GM12878 (cell line): ENCODE measurements around the gene ANO2. TPM values are rescaled to one million over a fixed set of nuclear protein-coding genes. Genes with fewer than 3 reads are reported as not detected.
A peak's percentile ranks its signal among the peaks of the same experiment; 100 is the strongest.

Source experiments
- ATAC-seq: fragments of 200-7000 bp; cut with Tn5 transposase; 3 replicates; pipeline ENCODE4 v1.9.1; 2020; ENCODE audit warnings: mild to moderate bottlenecking, moderate library complexity
- BruUV-seq: library from RNA; stranded (reverse); fragments of 400-500 nt; replicated peaks from 2 replicates; lab custom pipeline; 2021; lab: Mats Ljungman, UMichigan
- CTCF ChIA-PET: fragments of 300-600 bp; sonication (Branson Sonifier 250); formaldehyde crosslinking; extraction: SDS; loops from one replicate; lab custom pipeline; 2021; ENCODE audit warnings: inconsistent platforms; lab: Yijun Ruan, JAX
- POLR2A ChIA-PET: fragments of 350-600 bp; formaldehyde crosslinking; extraction: SDS; loops from one replicate; lab custom pipeline; 2021; ENCODE audit warnings: inconsistent platforms; lab: Charles Lee
- RAD21 ChIA-PET: fragments of 300-600 bp; sonication (Branson Sonifier 250); formaldehyde crosslinking; loops from one replicate; lab custom pipeline; 2023; ENCODE audit warnings: antibody characterized with exemption; ENCODE audit not compliant: unreplicated experiment; lab: Charles Lee
- SMC1A ChIA-PET: fragments of 300-600 bp; sonication (Branson Sonifier 250); formaldehyde crosslinking; loops from one replicate; lab custom pipeline; 2023; ENCODE audit not compliant: unreplicated experiment, uncharacterized antibody; lab: Charles Lee
- DNase-seq: peaks from one replicate; pipeline ENCODE4 v3.0.0-alpha.2; 2011; ENCODE audit warnings: low read depth, low spot score
- FAIRE-seq: peaks from 3 replicates; lab custom pipeline; 2011; peaks lifted over from hg19 to GRCh38; lab: Jason Lieb, UNC
- H2AFZ ChIP-seq: 2 replicates; pipeline ENCODE4 v1.6.0; 2011; ENCODE audit warnings: low read depth, low read length, control low read depth; ENCODE audit not compliant: control insufficient read depth
- H3K27ac ChIP-seq: 2 replicates; pipeline ENCODE4 v1.5.1; 2011; ENCODE audit warnings: control low read depth; ENCODE audit not compliant: control insufficient read depth, insufficient read depth
- H3K27me3 ChIP-seq, 2 experiments: replicated peaks in 1 of 2; 2 replicates each; pipeline versions ENCODE4 v1.6.0 to v1.6.1; 2011; ENCODE audit warnings: low read length in 1 of 2; ENCODE audit not compliant: control insufficient read depth in 2 of 2, insufficient read depth in 2 of 2
- H3K36me3 ChIP-seq, 2 experiments: 2 replicates each; pipeline ENCODE4 v1.5.1; 2011; ENCODE audit warnings: low read length in 1 of 2; ENCODE audit not compliant: control insufficient read depth in 2 of 2, insufficient read depth in 2 of 2
- H3K4me1 ChIP-seq: 2 replicates; pipeline ENCODE4 v1.6.1; 2011; ENCODE audit warnings: mild to moderate bottlenecking, low read length, moderate library complexity, mixed read lengths; ENCODE audit not compliant: control insufficient read depth, insufficient read depth
- H3K4me2 ChIP-seq: 2 replicates; pipeline ENCODE4 v1.6.0; 2011; ENCODE audit warnings: control low read depth; ENCODE audit not compliant: control insufficient read depth, insufficient read depth
- H3K4me3 ChIP-seq: fragments of 200-600 bp; sonication (generic); 2 replicates; pipeline ENCODE4 v1.5.1; 2016
- H3K79me2 ChIP-seq: 2 replicates; pipeline ENCODE4 v1.6.0; 2011; ENCODE audit warnings: low read length; ENCODE audit not compliant: control insufficient read depth, insufficient read depth
- H3K9ac ChIP-seq: 2 replicates; pipeline ENCODE4 v1.8.0; 2011; ENCODE audit warnings: low read length, control low read depth, mixed read lengths; ENCODE audit not compliant: control insufficient read depth, insufficient read depth
- H3K9me3 ChIP-seq: replicated peaks from 3 replicates; pipeline ENCODE4 v1.5.1; 2011; ENCODE audit warnings: mild to moderate bottlenecking, low read length; ENCODE audit not compliant: control insufficient read depth, insufficient read depth
- H4K20me1 ChIP-seq: 2 replicates; pipeline ENCODE4 v1.6.0; 2011; ENCODE audit not compliant: control insufficient read depth, insufficient read depth
- FOS ChIP-seq: IDR thresholded peaks from 3 replicates; pipeline ENCODE4 v1.6.1; 2011; ENCODE audit warnings: borderline replicate concordance; ENCODE audit not compliant: insufficient read length; ENCODE audit errors: extremely low read depth
- HDAC2 ChIP-seq: fragments of 200-600 bp; sonication (generic); IDR thresholded peaks from 2 replicates; pipeline ENCODE4 v1.6.1; 2017
- MXI1 ChIP-seq: fragments of 150-350 bp; IDR thresholded peaks from 2 replicates; pipeline ENCODE4 v1.6.1; 2011; ENCODE audit warnings: low read depth, mild to moderate bottlenecking, inconsistent platforms, low read length, improper control_type of control experiment
- NBN ChIP-seq: fragments of 450-650 bp; IDR thresholded peaks from 2 replicates; pipeline ENCODE4 v1.6.1; 2016
- POLR2A ChIP-seq: IDR thresholded peaks from 2 replicates; pipeline ENCODE4 v1.6.1; 2011; ENCODE audit warnings: low read depth, mild to moderate bottlenecking, low read length
- POLR2AphosphoS2 ChIP-seq: IDR thresholded peaks from 2 replicates; pipeline ENCODE4 v1.6.1; 2011; ENCODE audit warnings: low read depth, mild to moderate bottlenecking, low read length, improper control_type of control experiment, moderate library complexity
- POU2F2 ChIP-seq: IDR thresholded peaks from 3 replicates; pipeline ENCODE4 v1.6.1; 2011; ENCODE audit warnings: low read depth, mild to moderate bottlenecking, low read length, borderline replicate concordance
- RAD21 ChIP-seq: IDR thresholded peaks from 2 replicates; pipeline ENCODE4 v1.6.1; 2011; ENCODE audit warnings: mild to moderate bottlenecking, low read depth, low read length, moderate library complexity; ENCODE audit not compliant: insufficient read depth
- RB1 ChIP-seq: fragments of 450-650 bp; formaldehyde crosslinking; IDR thresholded peaks from 2 replicates; pipeline ENCODE4 v1.6.1; 2017; ENCODE audit warnings: mild to moderate bottlenecking, borderline replicate concordance
- RCOR1 ChIP-seq: conservative IDR thresholded peaks from 2 replicates; pipeline ENCODE4 v1.6.1; 2012; ENCODE audit warnings: low read depth, low read length, improper control_type of control experiment
- SUZ12 ChIP-seq: fragments of 200-600 bp; sonication (generic); IDR thresholded peaks from one replicate; pipeline ENCODE4 v1.6.1; 2018; ENCODE audit warnings: antibody characterized with exemption, mild to moderate bottlenecking; ENCODE audit not compliant: unreplicated experiment
- TAF1 ChIP-seq: IDR thresholded peaks from 2 replicates; pipeline ENCODE4 v1.6.1; 2011; ENCODE audit warnings: mild to moderate bottlenecking, low read depth, low read length, borderline replicate concordance
- TARDBP ChIP-seq: IDR thresholded peaks from 2 replicates; pipeline ENCODE4 v1.6.1; 2016; ENCODE audit warnings: borderline replicate concordance
- TCF12 ChIP-seq: IDR thresholded peaks from 2 replicates; pipeline ENCODE4 v1.6.1; 2011; ENCODE audit warnings: low read depth, mild to moderate bottlenecking, low read length
- WRNIP1 ChIP-seq: IDR thresholded peaks from 2 replicates; pipeline ENCODE4 v1.6.1; 2011; ENCODE audit warnings: low read depth, low read length, improper control_type of control experiment, borderline replicate concordance
- ZNF207 ChIP-seq: fragments of 450-650 bp; IDR thresholded peaks from 2 replicates; pipeline ENCODE4 v1.6.1; 2014; ENCODE audit warnings: antibody characterized with exemption, mild to moderate bottlenecking, borderline replicate concordance
- WGBS: methylation state at CpG from one replicate; pipeline ENCODE4 v1.1.6; 2016; ENCODE audit warnings: low lambda C conversion rate; ENCODE audit not compliant: insufficient replicate concordance, insufficient coverage; ENCODE audit errors: missing lambda C conversion rate; 5-methylcytosine and 5-hydroxymethylcytosine counted together
- in situ Hi-C: fragments of 300-500 bp; cut with MboI; formaldehyde crosslinking; loops from 9 replicates; pipeline ENCODE4 v1.14.3; 2018; ENCODE audit warnings: mixed read lengths
- intact Hi-C: fragments of 100-400 bp; cut with micrococcal nuclease; formaldehyde crosslinking; loops from one replicate; pipeline ENCODE4 v1.14.2; 2022; ENCODE audit not compliant: unreplicated experiment
- polyA plus RNA-seq, 11 experiments: library from polyadenylated mRNA; depleted of rRNA in 4 of 11; unstranded in 6 of 11; stranded (reverse) in 5 of 11; fragments of >200 nt; fragmentation: Nextera tagmentation in 4 of 11; fragmentation: Illumina TruSeq in 1 of 11; extraction: Ambion mirVana in 4 of 11; extraction: Trizol in 1 of 11; gene quantifications; 1 replicate in 1 of 11; 2 replicates in 10 of 11; pipeline versions ENCODE4 v1.2.1 to v1.2.3, GENCODE V29; 2011 to 2016; ENCODE audit warnings: inconsistent platforms in 2 of 11, missing spikeins in 2 of 11, low read depth in 1 of 11
- total RNA-seq, 4 experiments: library from RNA; depleted of rRNA in 3 of 4; stranded (reverse); fragments of >200 nt in 3 of 4; fragmentation: Illumina TruSeq in 1 of 4; extraction: Trizol in 1 of 4; gene quantifications; 2 replicates each; pipeline versions ENCODE4 v1.2.1 to v1.2.3, GENCODE V29; 2013 to 2021
- TF ChIP-seq, protein P1 (sequence below): IDR thresholded peaks from 2 replicates; pipeline ENCODE4 v1.6.1; 2011; ENCODE audit warnings: borderline replicate concordance, low read depth, mild to moderate bottlenecking, moderate library complexity, low read length; ENCODE audit not compliant: insufficient read depth, poor library complexity, severe bottlenecking
- TF ChIP-seq, protein P2 (sequence below): IDR thresholded peaks from 2 replicates; pipeline ENCODE4 v1.6.1; 2012; ENCODE audit warnings: low read length, inconsistent platforms
- TF ChIP-seq, protein P3 (sequence below): fragments of 450-650 bp; formaldehyde crosslinking; IDR thresholded peaks from 2 replicates; pipeline ENCODE4 v1.4.0; 2020; ENCODE audit warnings: mild to moderate bottlenecking, moderate library complexity

Gene ANO2
- total and polyA plus RNA-seq, 10 of the 15 experiments (the other 5 are each of a cell fraction or from before 2014, with no cell fraction given): not detected

- BruUV-seq: no TSS peak
- Histone ChIP-seq H3K4me3 (no peak overlapping the region), H3K27ac (no peak overlapping the region), H3K9me3 (no peaks in the 10 kb centered on the region), H3K4me1 (no peaks in the 10 kb centered on the region), H2AFZ (no peak overlapping the region), H3K9ac (no peak overlapping the region), H3K27me3 (peaks cover 0 to 2% of the 10 kb centered on the region in 2 experiments; a peak in 1 of 4 replicates), H3K79me2 (no peaks in the 10 kb centered on the region), H3K4me2 (no peak overlapping the region), H4K20me1 (no peaks in the 10 kb centered on the region), H3K36me3 (no peaks in the 10 kb centered on the region)
- ChIA-PET CTCF (interaction anchor here (0.7 to 1.0 kb wide), 3 partner anchors 51 to 184 kb away, joined by 3 read pairs; no protein-coding TSS in a partner anchor), RAD21 (interaction anchor here (0.8 kb wide), 1 partner anchor 51 kb away, joined by 3 read pairs; no protein-coding TSS in a partner anchor), SMC1A (interaction anchor here (1.2 kb wide), 1 partner anchor 51 kb away, joined by 5 read pairs; no protein-coding TSS in a partner anchor), POLR2A (no interaction called here)
- DNase-seq (no peak), FAIRE-seq (no peak), ATAC-seq (peak; percentile 65)
- intact Hi-C loops (no loop called here), in situ Hi-C loops (no loop called here)
- 22% methylated on average over 14 of the region's 14 CpGs for WGBS
- TF ChIP-seq, protein P1, sequence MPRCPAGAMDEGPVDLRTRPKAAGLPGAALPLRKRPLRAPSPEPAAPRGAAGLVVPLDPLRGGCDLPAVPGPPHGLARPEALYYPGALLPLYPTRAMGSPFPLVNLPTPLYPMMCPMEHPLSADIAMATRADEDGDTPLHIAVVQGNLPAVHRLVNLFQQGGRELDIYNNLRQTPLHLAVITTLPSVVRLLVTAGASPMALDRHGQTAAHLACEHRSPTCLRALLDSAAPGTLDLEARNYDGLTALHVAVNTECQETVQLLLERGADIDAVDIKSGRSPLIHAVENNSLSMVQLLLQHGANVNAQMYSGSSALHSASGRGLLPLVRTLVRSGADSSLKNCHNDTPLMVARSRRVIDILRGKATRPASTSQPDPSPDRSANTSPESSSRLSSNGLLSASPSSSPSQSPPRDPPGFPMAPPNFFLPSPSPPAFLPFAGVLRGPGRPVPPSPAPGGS: peak; percentile 93
- TF ChIP-seq MXI1 (no peak), POLR2A (no peak), POLR2AphosphoS2 (no peak), HDAC2 (no peak), TARDBP (no peak), TAF1 (no peak), WRNIP1 (no peak), FOS (no peak), TCF12 (no peak), RAD21 (peak; percentile 55), RCOR1 (no peak), RB1 (no peak), ZNF207 (no peak), POU2F2 (no peak), SUZ12 (no peak), NBN (no peak)
- TF ChIP-seq, protein P2, sequence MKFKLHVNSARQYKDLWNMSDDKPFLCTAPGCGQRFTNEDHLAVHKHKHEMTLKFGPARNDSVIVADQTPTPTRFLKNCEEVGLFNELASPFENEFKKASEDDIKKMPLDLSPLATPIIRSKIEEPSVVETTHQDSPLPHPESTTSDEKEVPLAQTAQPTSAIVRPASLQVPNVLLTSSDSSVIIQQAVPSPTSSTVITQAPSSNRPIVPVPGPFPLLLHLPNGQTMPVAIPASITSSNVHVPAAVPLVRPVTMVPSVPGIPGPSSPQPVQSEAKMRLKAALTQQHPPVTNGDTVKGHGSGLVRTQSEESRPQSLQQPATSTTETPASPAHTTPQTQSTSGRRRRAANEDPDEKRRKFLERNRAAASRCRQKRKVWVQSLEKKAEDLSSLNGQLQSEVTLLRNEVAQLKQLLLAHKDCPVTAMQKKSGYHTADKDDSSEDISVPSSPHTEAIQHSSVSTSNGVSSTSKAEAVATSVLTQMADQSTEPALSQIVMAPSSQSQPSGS: no peak
- TF ChIP-seq, protein P3, sequence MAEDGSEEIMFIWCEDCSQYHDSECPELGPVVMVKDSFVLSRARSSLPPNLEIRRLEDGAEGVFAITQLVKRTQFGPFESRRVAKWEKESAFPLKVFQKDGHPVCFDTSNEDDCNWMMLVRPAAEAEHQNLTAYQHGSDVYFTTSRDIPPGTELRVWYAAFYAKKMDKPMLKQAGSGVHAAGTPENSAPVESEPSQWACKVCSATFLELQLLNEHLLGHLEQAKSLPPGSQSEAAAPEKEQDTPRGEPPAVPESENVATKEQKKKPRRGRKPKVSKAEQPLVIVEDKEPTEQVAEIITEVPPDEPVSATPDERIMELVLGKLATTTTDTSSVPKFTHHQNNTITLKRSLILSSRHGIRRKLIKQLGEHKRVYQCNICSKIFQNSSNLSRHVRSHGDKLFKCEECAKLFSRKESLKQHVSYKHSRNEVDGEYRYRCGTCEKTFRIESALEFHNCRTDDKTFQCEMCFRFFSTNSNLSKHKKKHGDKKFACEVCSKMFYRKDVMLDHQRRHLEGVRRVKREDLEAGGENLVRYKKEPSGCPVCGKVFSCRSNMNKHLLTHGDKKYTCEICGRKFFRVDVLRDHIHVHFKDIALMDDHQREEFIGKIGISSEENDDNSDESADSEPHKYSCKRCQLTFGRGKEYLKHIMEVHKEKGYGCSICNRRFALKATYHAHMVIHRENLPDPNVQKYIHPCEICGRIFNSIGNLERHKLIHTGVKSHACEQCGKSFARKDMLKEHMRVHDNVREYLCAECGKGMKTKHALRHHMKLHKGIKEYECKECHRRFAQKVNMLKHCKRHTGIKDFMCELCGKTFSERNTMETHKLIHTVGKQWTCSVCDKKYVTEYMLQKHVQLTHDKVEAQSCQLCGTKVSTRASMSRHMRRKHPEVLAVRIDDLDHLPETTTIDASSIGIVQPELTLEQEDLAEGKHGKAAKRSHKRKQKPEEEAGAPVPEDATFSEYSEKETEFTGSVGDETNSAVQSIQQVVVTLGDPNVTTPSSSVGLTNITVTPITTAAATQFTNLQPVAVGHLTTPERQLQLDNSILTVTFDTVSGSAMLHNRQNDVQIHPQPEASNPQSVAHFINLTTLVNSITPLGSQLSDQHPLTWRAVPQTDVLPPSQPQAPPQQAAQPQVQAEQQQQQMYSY (CRISPR knock-in tag): no peak
These were observed 148.7 kb downstream of the ANO2 start for GRCh38 chr12:5796171-5796958.
